ENCODE results near the gene CSMD2.

Gene CSMD2

DNA sequence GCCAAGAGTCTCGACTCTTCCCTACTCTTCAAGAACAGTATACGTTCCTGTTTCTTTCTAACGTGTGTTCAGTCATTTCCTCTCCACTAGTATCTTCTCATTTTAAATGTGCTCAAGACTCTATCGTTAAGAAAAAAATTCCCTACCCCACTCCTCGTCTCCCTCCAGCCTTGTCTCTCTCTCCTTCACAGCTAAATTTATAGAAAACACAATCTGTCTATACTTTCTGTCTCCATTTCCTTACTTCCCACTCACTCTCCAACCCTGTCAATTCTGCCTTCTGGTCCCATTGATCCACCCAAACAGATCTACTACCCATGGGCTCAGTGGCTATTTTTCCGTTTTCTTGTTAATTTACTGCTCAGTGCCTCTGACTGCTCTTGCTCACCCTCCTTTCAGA is 75.3 kb downstream of the CSMD2 start:
- no peaks in the 10 kb centered on the region; the same call in 1 of the 2 replicates for H3K27me3 ChIP-seq (replicated peaks; ENCODE audit: insufficient read depth, low read length)
- H3K9me2 ChIP-seq (replicated peaks; ENCODE audit: insufficient read depth, low read length) = no peaks in the 10 kb centered on the region
- no peaks in the 10 kb centered on the region for H3K9me3 ChIP-seq (replicated peaks; ENCODE audit: insufficient read depth, low read length)
- H3K27ac ChIP-seq (ENCODE audit: low read length) = no peak overlapping the region
- H3K4me1 ChIP-seq (ENCODE audit: low read length) = no peaks in the 10 kb centered on the region
- no peak overlapping the region for H3K4me3 ChIP-seq (ENCODE audit: low read length)
- H4K20me1 ChIP-seq (ENCODE audit: insufficient read depth, low read length) = no peaks in the 10 kb centered on the region
- TF ChIP-seq EZH2 (optimal IDR thresholded peaks at IDR 0.05; ENCODE audit: low read depth, low read length) = no peak
- TF ChIP-seq, protein P1, sequence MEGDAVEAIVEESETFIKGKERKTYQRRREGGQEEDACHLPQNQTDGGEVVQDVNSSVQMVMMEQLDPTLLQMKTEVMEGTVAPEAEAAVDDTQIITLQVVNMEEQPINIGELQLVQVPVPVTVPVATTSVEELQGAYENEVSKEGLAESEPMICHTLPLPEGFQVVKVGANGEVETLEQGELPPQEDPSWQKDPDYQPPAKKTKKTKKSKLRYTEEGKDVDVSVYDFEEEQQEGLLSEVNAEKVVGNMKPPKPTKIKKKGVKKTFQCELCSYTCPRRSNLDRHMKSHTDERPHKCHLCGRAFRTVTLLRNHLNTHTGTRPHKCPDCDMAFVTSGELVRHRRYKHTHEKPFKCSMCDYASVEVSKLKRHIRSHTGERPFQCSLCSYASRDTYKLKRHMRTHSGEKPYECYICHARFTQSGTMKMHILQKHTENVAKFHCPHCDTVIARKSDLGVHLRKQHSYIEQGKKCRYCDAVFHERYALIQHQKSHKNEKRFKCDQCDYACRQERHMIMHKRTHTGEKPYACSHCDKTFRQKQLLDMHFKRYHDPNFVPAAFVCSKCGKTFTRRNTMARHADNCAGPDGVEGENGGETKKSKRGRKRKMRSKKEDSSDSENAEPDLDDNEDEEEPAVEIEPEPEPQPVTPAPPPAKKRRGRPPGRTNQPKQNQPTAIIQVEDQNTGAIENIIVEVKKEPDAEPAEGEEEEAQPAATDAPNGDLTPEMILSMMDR (IDR thresholded peaks at IDR 0.05; ENCODE audit: low read length) = no peak
- no peak for TF ChIP-seq EZH2phosphoT487 (IDR thresholded peaks at IDR 0.05; ENCODE audit: low read length)
- no peaks in the 10 kb centered on the region for H3K79me2 ChIP-seq (ENCODE audit: low read length)
- H3F3A ChIP-seq (ENCODE audit: insufficient read depth, low read length) = no peaks in the 10 kb centered on the region
- H3K9ac ChIP-seq (ENCODE audit: low read length) = no peak overlapping the region
- H3K4me2 ChIP-seq (ENCODE audit: low read depth, low read length) = no peak overlapping the region
- H2AFZ ChIP-seq (ENCODE audit: low read length) = no peak overlapping the region
- no peak for DNase-seq
- H3K36me3 ChIP-seq (replicated peaks; ENCODE audit: insufficient read depth, low read length) = no peaks in the 10 kb centered on the region

DNA sequence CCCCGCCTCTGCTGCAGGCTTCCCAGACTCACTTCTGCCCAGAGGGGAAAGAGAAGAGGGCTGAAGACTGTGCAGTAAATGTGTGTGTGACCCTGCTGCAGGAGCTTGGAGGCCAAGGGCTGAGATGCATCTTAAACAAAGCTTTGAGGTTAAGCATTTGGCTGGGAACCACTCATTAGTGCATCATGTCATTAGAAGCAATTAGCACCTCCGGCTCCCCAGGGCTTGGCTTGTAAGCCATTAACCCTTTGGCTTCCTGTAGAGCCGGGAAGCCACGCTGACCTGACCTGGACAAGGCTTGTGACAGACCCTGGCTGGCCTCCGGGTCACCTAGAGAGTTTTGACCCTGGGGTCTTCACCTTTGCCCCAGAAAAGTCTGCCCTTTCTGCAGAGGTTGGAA is 77.0 kb downstream of the CSMD2 start:
- TF ChIP-seq, protein P1 (IDR thresholded peaks at IDR 0.05; ENCODE audit: low read length) = no peak
- TF ChIP-seq EZH2 (optimal IDR thresholded peaks at IDR 0.05; ENCODE audit: low read depth, low read length) = no peak
- no peak for TF ChIP-seq EZH2phosphoT487 (IDR thresholded peaks at IDR 0.05; ENCODE audit: low read length)
- Histone ChIP-seq H3K9me2 (replicated peaks; ENCODE audit: insufficient read depth, low read length) (no peaks in the 10 kb centered on the region), H3K36me3 (replicated peaks; ENCODE audit: insufficient read depth, low read length) (no peaks in the 10 kb centered on the region), H3K79me2 (ENCODE audit: low read length) (no peaks in the 10 kb centered on the region), H3K9me3 (replicated peaks; ENCODE audit: insufficient read depth, low read length) (no peaks in the 10 kb centered on the region), H2AFZ (ENCODE audit: low read length) (no peak overlapping the region), H3K27me3 (replicated peaks; ENCODE audit: insufficient read depth, low read length) (no peaks in the 10 kb centered on the region; the same call in 1 of the 2 replicates), H3K4me3 (ENCODE audit: low read length) (no peak overlapping the region), H3F3A (ENCODE audit: insufficient read depth, low read length) (no peaks in the 10 kb centered on the region), H3K9ac (ENCODE audit: low read length) (no peak overlapping the region), H3K27ac (ENCODE audit: low read length) (no peak overlapping the region), H3K4me1 (ENCODE audit: low read length) (no peaks in the 10 kb centered on the region), H4K20me1 (ENCODE audit: insufficient read depth, low read length) (no peaks in the 10 kb centered on the region), H3K4me2 (ENCODE audit: low read depth, low read length) (no peak overlapping the region)
- DNase-seq = no peak

DNA sequence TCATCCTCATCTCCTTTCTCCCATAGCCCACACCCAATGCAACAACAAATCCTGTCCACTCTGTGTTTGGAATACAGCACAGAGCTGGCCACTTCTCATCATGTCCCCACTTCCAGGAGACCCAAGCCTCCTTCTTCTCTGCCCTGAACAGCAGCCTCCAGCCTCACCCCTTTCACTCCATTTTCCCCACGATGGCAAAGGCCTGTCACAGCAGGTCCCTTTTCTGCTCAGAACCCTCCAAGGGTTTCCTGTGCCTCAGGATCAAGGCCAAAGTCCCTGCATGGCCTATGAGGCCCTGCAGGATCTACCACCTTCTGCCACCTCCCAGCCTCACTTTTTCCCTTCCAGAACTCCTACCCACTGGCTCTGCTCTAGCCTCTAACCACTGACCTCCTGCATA is 78.5 kb downstream of the CSMD2 start:
- H2AFZ ChIP-seq (ENCODE audit: low read length) = no peak overlapping the region
- H3K9me2 ChIP-seq (replicated peaks; ENCODE audit: insufficient read depth, low read length) = no peaks in the 10 kb centered on the region
- H3K4me3 ChIP-seq (ENCODE audit: low read length) = no peak overlapping the region
- H3K27me3 ChIP-seq (replicated peaks; ENCODE audit: insufficient read depth, low read length) = no peaks in the 10 kb centered on the region; the same call in 1 of the 2 replicates
- TF ChIP-seq EZH2phosphoT487 (IDR thresholded peaks at IDR 0.05; ENCODE audit: low read length) (no peak), EZH2 (optimal IDR thresholded peaks at IDR 0.05; ENCODE audit: low read depth, low read length) (no peak)
- TF ChIP-seq, protein P1 (IDR thresholded peaks at IDR 0.05; ENCODE audit: low read length) = no peak
- DNase-seq = no peak
- H3K27ac ChIP-seq (ENCODE audit: low read length) = no peak overlapping the region
- H3F3A ChIP-seq (ENCODE audit: insufficient read depth, low read length) = no peaks in the 10 kb centered on the region
- no peak overlapping the region for H3K4me2 ChIP-seq (ENCODE audit: low read depth, low read length)
- H3K9ac ChIP-seq (ENCODE audit: low read length) = no peak overlapping the region
- no peaks in the 10 kb centered on the region for H3K9me3 ChIP-seq (replicated peaks; ENCODE audit: insufficient read depth, low read length)
- H3K79me2 ChIP-seq (ENCODE audit: low read length) = no peaks in the 10 kb centered on the region
- no peaks in the 10 kb centered on the region for H3K36me3 ChIP-seq (replicated peaks; ENCODE audit: insufficient read depth, low read length)
- no peaks in the 10 kb centered on the region for H4K20me1 ChIP-seq (ENCODE audit: insufficient read depth, low read length)
- H3K4me1 ChIP-seq (ENCODE audit: low read length) = no peaks in the 10 kb centered on the region

All from MM.1S (cell line).